ENCODE data around the gene RNASE8. TPM values are rescaled to one million over a fixed set of nuclear protein-coding genes. Genes with fewer than 3 reads are reported as not detected.

The RNASE8 gene
- polyA plus RNA-seq, 1 donor from 2014 or later = not detected

DNA sequence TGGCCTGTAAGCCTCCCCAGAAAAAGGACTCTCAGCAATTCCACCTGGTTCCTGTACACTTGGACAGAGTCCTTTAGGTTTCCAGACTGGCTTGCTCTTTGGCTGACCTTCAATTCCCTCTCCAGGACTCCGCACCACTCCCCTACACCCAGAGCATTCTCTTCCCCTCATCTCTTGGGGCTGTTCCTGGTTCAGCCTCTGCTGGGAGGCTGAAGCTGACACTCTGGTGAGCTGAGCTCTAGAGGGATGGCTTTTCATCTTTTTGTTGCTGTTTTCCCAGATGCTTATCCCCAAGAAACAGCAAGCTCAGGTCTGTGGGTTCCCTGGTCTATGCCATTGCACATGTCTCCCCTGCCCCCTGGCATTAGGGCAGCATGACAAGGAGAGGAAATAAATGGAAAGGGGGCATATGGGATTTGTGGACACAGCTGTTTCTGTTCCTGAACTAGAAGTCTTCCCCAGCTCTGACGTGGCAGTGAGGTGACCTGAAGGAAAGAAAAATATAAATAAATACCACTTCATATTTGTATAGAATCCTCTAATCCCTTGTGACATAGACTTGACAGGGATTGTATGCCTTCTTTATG is 14.1 kb upstream of the RNASE8 start:
- no peaks in the 10 kb centered on the region for H3K9me3 ChIP-seq (ENCODE audit: low read length)
- H3K9ac ChIP-seq (ENCODE audit: low read length) = no peak overlapping the region
- no peak for TF ChIP-seq TAF1 (IDR thresholded peaks at IDR 0.05; ENCODE audit: low read depth)
- TF ChIP-seq, protein P1, sequence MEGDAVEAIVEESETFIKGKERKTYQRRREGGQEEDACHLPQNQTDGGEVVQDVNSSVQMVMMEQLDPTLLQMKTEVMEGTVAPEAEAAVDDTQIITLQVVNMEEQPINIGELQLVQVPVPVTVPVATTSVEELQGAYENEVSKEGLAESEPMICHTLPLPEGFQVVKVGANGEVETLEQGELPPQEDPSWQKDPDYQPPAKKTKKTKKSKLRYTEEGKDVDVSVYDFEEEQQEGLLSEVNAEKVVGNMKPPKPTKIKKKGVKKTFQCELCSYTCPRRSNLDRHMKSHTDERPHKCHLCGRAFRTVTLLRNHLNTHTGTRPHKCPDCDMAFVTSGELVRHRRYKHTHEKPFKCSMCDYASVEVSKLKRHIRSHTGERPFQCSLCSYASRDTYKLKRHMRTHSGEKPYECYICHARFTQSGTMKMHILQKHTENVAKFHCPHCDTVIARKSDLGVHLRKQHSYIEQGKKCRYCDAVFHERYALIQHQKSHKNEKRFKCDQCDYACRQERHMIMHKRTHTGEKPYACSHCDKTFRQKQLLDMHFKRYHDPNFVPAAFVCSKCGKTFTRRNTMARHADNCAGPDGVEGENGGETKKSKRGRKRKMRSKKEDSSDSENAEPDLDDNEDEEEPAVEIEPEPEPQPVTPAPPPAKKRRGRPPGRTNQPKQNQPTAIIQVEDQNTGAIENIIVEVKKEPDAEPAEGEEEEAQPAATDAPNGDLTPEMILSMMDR (IDR thresholded peaks at IDR 0.05; ENCODE audit: poor library complexity, severe bottlenecking) = no peak
- no peak for TF ChIP-seq MXI1 (conservative IDR thresholded peaks at IDR 0.05; ENCODE audit: poor library complexity, severe bottlenecking)
- no peak for TF ChIP-seq EZH2 (IDR thresholded peaks at IDR 0.05; ENCODE audit: borderline replicate concordance, insufficient read depth, low read length, poor library complexity, severe bottlenecking)
- no peak for TF ChIP-seq SMC3 (conservative IDR thresholded peaks at IDR 0.05; ENCODE audit: poor library complexity)
- no peak for TF ChIP-seq POLR2AphosphoS5 (IDR thresholded peaks at IDR 0.05)
- no peak for TF ChIP-seq RAD21 (conservative IDR thresholded peaks at IDR 0.05)
- TF ChIP-seq, protein P2, sequence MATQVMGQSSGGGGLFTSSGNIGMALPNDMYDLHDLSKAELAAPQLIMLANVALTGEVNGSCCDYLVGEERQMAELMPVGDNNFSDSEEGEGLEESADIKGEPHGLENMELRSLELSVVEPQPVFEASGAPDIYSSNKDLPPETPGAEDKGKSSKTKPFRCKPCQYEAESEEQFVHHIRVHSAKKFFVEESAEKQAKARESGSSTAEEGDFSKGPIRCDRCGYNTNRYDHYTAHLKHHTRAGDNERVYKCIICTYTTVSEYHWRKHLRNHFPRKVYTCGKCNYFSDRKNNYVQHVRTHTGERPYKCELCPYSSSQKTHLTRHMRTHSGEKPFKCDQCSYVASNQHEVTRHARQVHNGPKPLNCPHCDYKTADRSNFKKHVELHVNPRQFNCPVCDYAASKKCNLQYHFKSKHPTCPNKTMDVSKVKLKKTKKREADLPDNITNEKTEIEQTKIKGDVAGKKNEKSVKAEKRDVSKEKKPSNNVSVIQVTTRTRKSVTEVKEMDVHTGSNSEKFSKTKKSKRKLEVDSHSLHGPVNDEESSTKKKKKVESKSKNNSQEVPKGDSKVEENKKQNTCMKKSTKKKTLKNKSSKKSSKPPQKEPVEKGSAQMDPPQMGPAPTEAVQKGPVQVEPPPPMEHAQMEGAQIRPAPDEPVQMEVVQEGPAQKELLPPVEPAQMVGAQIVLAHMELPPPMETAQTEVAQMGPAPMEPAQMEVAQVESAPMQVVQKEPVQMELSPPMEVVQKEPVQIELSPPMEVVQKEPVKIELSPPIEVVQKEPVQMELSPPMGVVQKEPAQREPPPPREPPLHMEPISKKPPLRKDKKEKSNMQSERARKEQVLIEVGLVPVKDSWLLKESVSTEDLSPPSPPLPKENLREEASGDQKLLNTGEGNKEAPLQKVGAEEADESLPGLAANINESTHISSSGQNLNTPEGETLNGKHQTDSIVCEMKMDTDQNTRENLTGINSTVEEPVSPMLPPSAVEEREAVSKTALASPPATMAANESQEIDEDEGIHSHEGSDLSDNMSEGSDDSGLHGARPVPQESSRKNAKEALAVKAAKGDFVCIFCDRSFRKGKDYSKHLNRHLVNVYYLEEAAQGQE (IDR thresholded peaks at IDR 0.05; ENCODE audit: borderline replicate concordance) = no peak
- no peak for TF ChIP-seq EP300 (conservative IDR thresholded peaks at IDR 0.05; ENCODE audit: poor library complexity, severe bottlenecking)
- H3K4me3 ChIP-seq (ENCODE audit: low read length) = no peak overlapping the region
- H3K27me3 ChIP-seq (ENCODE audit: insufficient read depth, low read depth, low read length) = no peaks in the 10 kb centered on the region
- H3K4me2 ChIP-seq (ENCODE audit: low read length) = no peak overlapping the region
- no peak overlapping the region for H2AFZ ChIP-seq (ENCODE audit: low read depth, low read length)
- no peaks in the 10 kb centered on the region for H3K9me2 ChIP-seq (ENCODE audit: insufficient read depth, low read length)
- H3K27ac ChIP-seq (ENCODE audit: low read length) = no peak overlapping the region
- no peaks in the 10 kb centered on the region for H3F3A ChIP-seq (ENCODE audit: insufficient read depth, low read length, poor library complexity, severe bottlenecking)
- no peaks in the 10 kb centered on the region for H3K36me3 ChIP-seq (ENCODE audit: insufficient read depth, low read length)
- H4K20me1 ChIP-seq (ENCODE audit: insufficient read depth) = no peaks in the 10 kb centered on the region
- H3K79me2 ChIP-seq (replicated peaks; ENCODE audit: insufficient read depth, low read length) = no peaks in the 10 kb centered on the region

DNA sequence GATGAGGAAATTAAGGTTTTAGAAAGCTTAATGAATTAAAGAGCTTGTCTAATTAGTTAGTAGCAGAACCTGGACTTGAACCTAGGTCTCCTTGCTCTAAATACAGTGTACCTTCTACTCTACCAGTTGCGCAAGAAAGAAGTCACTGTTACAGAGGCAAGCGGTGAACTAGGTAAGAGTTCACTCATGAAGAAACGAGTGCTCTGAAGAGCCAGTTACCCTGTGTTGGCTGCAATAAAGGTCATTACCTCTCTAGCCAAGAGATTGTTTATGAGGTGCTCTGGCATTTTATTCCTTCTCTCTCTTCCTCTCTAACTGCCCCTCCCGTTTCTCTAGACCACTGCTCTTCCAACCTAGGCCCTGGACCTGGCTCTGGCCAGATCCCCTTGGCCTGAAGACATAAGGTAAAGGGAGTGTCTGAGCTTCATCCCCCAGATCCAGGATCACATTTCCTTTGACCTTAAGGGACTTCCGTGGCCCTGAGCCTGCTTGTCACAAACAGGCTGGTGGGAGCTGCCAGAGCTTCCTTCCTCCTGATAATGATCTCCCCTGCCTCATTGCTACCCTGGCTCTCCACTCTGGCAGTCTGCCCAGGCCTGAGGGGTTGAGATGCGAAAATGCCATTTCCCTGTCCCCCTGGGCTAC is 13.5 kb upstream of the RNASE8 start:
- Histone ChIP-seq H3K79me2 (replicated peaks; ENCODE audit: insufficient read depth, low read length) (no peaks in the 10 kb centered on the region), H3K27me3 (ENCODE audit: insufficient read depth, low read depth, low read length) (no peaks in the 10 kb centered on the region), H3K36me3 (ENCODE audit: insufficient read depth, low read length) (no peaks in the 10 kb centered on the region), H3K9ac (ENCODE audit: low read length) (no peak overlapping the region), H3K9me2 (ENCODE audit: insufficient read depth, low read length) (no peaks in the 10 kb centered on the region), H3K27ac (ENCODE audit: low read length) (no peak overlapping the region), H4K20me1 (ENCODE audit: insufficient read depth) (no peaks in the 10 kb centered on the region), H3K4me3 (ENCODE audit: low read length) (no peak overlapping the region), H3F3A (ENCODE audit: insufficient read depth, low read length, poor library complexity, severe bottlenecking) (no peaks in the 10 kb centered on the region), H3K9me3 (ENCODE audit: low read length) (no peaks in the 10 kb centered on the region), H3K4me2 (ENCODE audit: low read length) (no peak overlapping the region), H2AFZ (ENCODE audit: low read depth, low read length) (no peak overlapping the region)
- no peak for TF ChIP-seq EZH2 (IDR thresholded peaks at IDR 0.05; ENCODE audit: borderline replicate concordance, insufficient read depth, low read length, poor library complexity, severe bottlenecking)
- no peak for TF ChIP-seq RAD21 (conservative IDR thresholded peaks at IDR 0.05)
- TF ChIP-seq TAF1 (IDR thresholded peaks at IDR 0.05; ENCODE audit: low read depth) = no peak
- TF ChIP-seq, protein P2 (IDR thresholded peaks at IDR 0.05; ENCODE audit: borderline replicate concordance) = no peak
- TF ChIP-seq MXI1 (conservative IDR thresholded peaks at IDR 0.05; ENCODE audit: poor library complexity, severe bottlenecking) = no peak
- no peak for TF ChIP-seq EP300 (conservative IDR thresholded peaks at IDR 0.05; ENCODE audit: poor library complexity, severe bottlenecking)
- no peak for TF ChIP-seq SMC3 (conservative IDR thresholded peaks at IDR 0.05; ENCODE audit: poor library complexity)
- no peak for TF ChIP-seq POLR2AphosphoS5 (IDR thresholded peaks at IDR 0.05)
- TF ChIP-seq, protein P1 (IDR thresholded peaks at IDR 0.05; ENCODE audit: poor library complexity, severe bottlenecking) = no peak
